Fibroblast of lung (primary cell): ENCODE data around the gene KCNJ11. TPM values are rescaled to one million over a fixed set of nuclear protein-coding genes. Genes with fewer than 3 reads are reported as not detected.

Source experiments
- DNase-seq, 2 donors: peaks; one replicate each; pipeline versions ENCODE4 v3.0.0 to v3.0.0-alpha.2; 2010; ENCODE audit warnings: low read depth in 2 of 2
- H2AFZ ChIP-seq: 2 replicates; pipeline ENCODE4 v1.5.1; 2012; ENCODE audit warnings: low read length, control low read depth, inconsistent platforms
- H3K27ac ChIP-seq: 2 replicates; pipeline ENCODE4 v1.5.1; 2011; ENCODE audit warnings: low read length, control low read depth; ENCODE audit not compliant: insufficient read depth
- H3K27me3 ChIP-seq: 2 replicates; pipeline ENCODE4 v1.5.1; 2011; ENCODE audit warnings: mild to moderate bottlenecking, low read length; ENCODE audit not compliant: control insufficient read depth, insufficient read depth
- H3K36me3 ChIP-seq: 2 replicates; pipeline ENCODE4 v1.5.1; 2011; ENCODE audit warnings: low read length; ENCODE audit not compliant: control insufficient read depth, insufficient read depth
- H3K4me1 ChIP-seq: 2 replicates; pipeline ENCODE4 v1.5.1; 2011; ENCODE audit warnings: low read length; ENCODE audit not compliant: control insufficient read depth, insufficient read depth; ENCODE audit errors: extremely low read depth
- H3K4me2 ChIP-seq: 2 replicates; pipeline ENCODE4 v1.5.1; 2011; ENCODE audit warnings: low read length, control low read depth; ENCODE audit not compliant: insufficient read depth; ENCODE audit errors: extremely low read depth
- H3K4me3 ChIP-seq, 4 experiments: fragments of 200-600 bp in 1 of 4; sonication (generic) in 1 of 4; replicated peaks in 1 of 4; 2 replicates each; pipeline ENCODE4 v1.5.1; 2011 to 2016; ENCODE audit warnings: low read length in 4 of 4, low read depth in 3 of 4, mild to moderate bottlenecking in 3 of 4, control low read depth in 2 of 4, inconsistent platforms in 1 of 4, mixed read lengths in 1 of 4; ENCODE audit not compliant: insufficient read depth in 1 of 4; ENCODE audit errors: control extremely low read depth in 1 of 4
- H3K79me2 ChIP-seq: 2 replicates; pipeline ENCODE4 v1.5.1; 2012; ENCODE audit warnings: mild to moderate bottlenecking, low read length, inconsistent platforms; ENCODE audit not compliant: control insufficient read depth, insufficient read depth
- H3K9ac ChIP-seq: 2 replicates; pipeline ENCODE4 v1.5.1; 2011; ENCODE audit warnings: mild to moderate bottlenecking, low read length, control low read depth; ENCODE audit not compliant: insufficient read depth
- H3K9me3 ChIP-seq: 2 replicates; pipeline ENCODE4 v1.5.1; 2012; ENCODE audit warnings: low read depth, low read length; ENCODE audit not compliant: control insufficient read depth, insufficient read depth
- H4K20me1 ChIP-seq: 2 replicates; pipeline ENCODE4 v1.5.1; 2011; ENCODE audit warnings: low read length; ENCODE audit not compliant: control insufficient read depth, insufficient read depth; ENCODE audit errors: extremely low read depth
- CTCF ChIP-seq, 2 donors: IDR thresholded peaks in 1 of 2; conservative IDR thresholded peaks in 1 of 2; 1 replicate in 1 of 2; 2 replicates in 1 of 2; pipeline ENCODE4 v1.5.1; 2011 to 2012; ENCODE audit warnings: low read length in 2 of 2, control low read depth in 1 of 2, inconsistent platforms in 1 of 2, low read depth in 1 of 2, mild to moderate bottlenecking in 1 of 2
- EZH2 ChIP-seq: IDR thresholded peaks from 2 replicates; pipeline ENCODE4 v1.5.1; 2012; ENCODE audit warnings: low read length, control low read depth, mild to moderate bottlenecking; ENCODE audit errors: missing control alignments
- polyA plus RNA-seq, 2 donors: library from polyadenylated mRNA; depleted of rRNA in 1 of 2; stranded (reverse) in 1 of 2; unstranded in 1 of 2; fragments of >200 nt; gene quantifications; 2 replicates each; pipeline ENCODE4 v1.2.1, GENCODE V29; 2011 to 2012; ENCODE audit warnings: missing spikeins in 1 of 2
- total RNA-seq: library from RNA; depleted of rRNA; stranded (reverse); fragments of >200 nt; gene quantifications from 2 replicates; pipeline ENCODE4 v1.2.1, GENCODE V29; 2014

Gene KCNJ11
- total and polyA plus RNA-seq, 2 donors (not counting 1 experiment from before 2014, with no cell fraction given) = not detected

- H3K27me3 ChIP-seq = peaks cover 4% of the 10 kb centered on the region
- TF ChIP-seq CTCF (conservative IDR thresholded peaks at IDR 0.05 in 1 of 2, IDR thresholded peaks at IDR 0.05 in 1 of 2; ENCODE audit: low read depth in 1 of 2, low read length in 2 of 2) (no peak), EZH2 (no peak)
These were observed 28.0 kb upstream of the KCNJ11 start for GRCh38 chr11:17416492-17416891.

GRCh38 chr11:17415523-17416104, 27.2 kb upstream of the KCNJ11 start:
- no peak overlapping the region for H3K4me2 ChIP-seq
- H3K27ac ChIP-seq = no peak overlapping the region
- no peak overlapping the region for H3K9ac ChIP-seq
- H2AFZ ChIP-seq = no peak overlapping the region
- DNase-seq = no peak
- peaks cover 4% of the 10 kb centered on the region for H3K27me3 ChIP-seq
- no peak for TF ChIP-seq CTCF (conservative IDR thresholded peaks at IDR 0.05 in 1 of 2, IDR thresholded peaks at IDR 0.05 in 1 of 2; ENCODE audit: low read depth in 1 of 2, low read length in 2 of 2)
- no peak for TF ChIP-seq EZH2
- no peaks in the 10 kb centered on the region for H3K36me3 ChIP-seq
- no peaks in the 10 kb centered on the region for H3K4me1 ChIP-seq
- H3K4me3 ChIP-seq = no peak overlapping the region
- no peaks in the 10 kb centered on the region for H3K9me3 ChIP-seq
- H4K20me1 ChIP-seq = no peaks in the 10 kb centered on the region
- no peaks in the 10 kb centered on the region for H3K79me2 ChIP-seq

More at GRCh38 chr11:17416492-17416891, 28.0 kb upstream of the KCNJ11 start:
- Histone ChIP-seq H3K4me3 (no peak overlapping the region), H4K20me1 (no peaks in the 10 kb centered on the region), H3K79me2 (no peaks in the 10 kb centered on the region), H3K27ac (no peak overlapping the region), H3K9me3 (no peaks in the 10 kb centered on the region), H2AFZ (no peak overlapping the region), H3K9ac (no peak overlapping the region), H3K4me1 (no peaks in the 10 kb centered on the region), H3K36me3 (no peaks in the 10 kb centered on the region), H3K4me2 (no peak overlapping the region)
- DNase-seq = no peak

- Histone ChIP-seq H3K27ac (no peak overlapping the region), H3K4me1 (no peaks in the 10 kb centered on the region)
These were observed 26.5 kb upstream of the KCNJ11 start for GRCh38 chr11:17414992-17415391.

More at GRCh38 chr11:17414992-17415391, 26.5 kb upstream of the KCNJ11 start:
- Histone ChIP-seq H3K4me3 (no peak overlapping the region), H4K20me1 (no peaks in the 10 kb centered on the region), H3K9ac (no peak overlapping the region), H3K79me2 (no peaks in the 10 kb centered on the region), H3K36me3 (no peaks in the 10 kb centered on the region), H3K9me3 (no peaks in the 10 kb centered on the region), H2AFZ (no peak overlapping the region), H3K4me2 (no peak overlapping the region), H3K27me3 (peaks cover 4% of the 10 kb centered on the region)
- no peak for TF ChIP-seq EZH2
- TF ChIP-seq CTCF (conservative IDR thresholded peaks at IDR 0.05 in 1 of 2, IDR thresholded peaks at IDR 0.05 in 1 of 2; ENCODE audit: low read depth in 1 of 2, low read length in 2 of 2) = no peak
- no peak for DNase-seq
